Stimulated activated CD8-positive, alpha-beta memory T cell treated with anti-CD3 and anti-CD28 coated beads, Interleukin-7, amount 100 ng/mL, for 48 hours (primary cell): ENCODE data around the gene ZNF467.
A peak's percentile ranks its signal among the peaks of the same experiment; 100 is the strongest.

Experiments used
- DNase-seq, 2 donors: peaks; one replicate each; pipeline ENCODE4 v3.0.0-alpha.2; 2020; ENCODE audit warnings: low read depth in 1 of 2; ENCODE audit errors: extremely low read depth in 1 of 2

The ZNF467 gene

DNA sequence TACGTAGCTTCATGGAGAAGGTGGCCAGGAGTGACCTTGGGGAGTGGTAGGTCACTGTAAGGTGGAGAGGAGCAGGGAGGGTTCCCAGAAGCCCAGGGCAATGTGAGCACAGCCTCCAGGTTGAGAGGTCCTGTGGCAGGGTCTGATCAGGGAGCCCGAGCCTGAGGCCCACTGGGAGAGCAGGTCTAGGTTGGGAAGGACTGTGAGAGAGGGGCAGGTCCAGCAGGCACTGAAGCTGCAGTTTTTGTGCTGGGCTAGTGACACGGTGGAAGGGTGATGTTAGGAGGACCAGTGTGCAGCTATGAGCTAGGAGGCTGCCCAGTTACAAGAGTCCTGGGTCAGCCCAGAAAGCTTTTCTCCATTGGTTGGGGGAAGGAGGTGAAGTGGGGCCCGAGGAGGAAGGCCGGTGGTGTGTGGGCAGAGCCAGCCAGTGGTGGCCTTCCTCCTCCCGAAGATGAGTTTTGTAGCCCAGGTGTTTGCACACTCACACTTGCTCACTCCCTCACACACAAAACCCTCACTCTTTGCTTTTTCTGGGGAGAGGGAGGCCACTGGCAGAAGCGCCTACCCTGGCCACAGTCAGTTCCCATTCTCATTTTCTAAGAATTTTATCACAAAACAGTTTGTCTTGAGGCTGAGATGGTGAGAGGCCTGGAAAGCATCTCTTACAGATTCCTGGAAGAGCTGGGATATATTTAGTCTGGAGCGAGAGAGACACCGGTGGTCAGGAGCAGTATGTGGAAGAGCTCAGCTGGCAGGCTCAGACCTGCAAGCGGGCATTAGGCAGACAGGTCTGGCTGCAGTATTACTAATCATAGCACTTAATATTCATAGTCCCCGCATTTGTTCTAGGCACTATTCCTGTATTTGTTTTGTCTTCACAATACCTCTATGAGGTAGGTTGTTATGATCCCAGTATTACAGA lies 57.1 kb downstream of the ZNF467 start:
- DNase-seq = no peak

GRCh38 chr7:149715476-149715875 lies 57.9 kb downstream of the ZNF467 start:
- no peak for DNase-seq

DNA sequence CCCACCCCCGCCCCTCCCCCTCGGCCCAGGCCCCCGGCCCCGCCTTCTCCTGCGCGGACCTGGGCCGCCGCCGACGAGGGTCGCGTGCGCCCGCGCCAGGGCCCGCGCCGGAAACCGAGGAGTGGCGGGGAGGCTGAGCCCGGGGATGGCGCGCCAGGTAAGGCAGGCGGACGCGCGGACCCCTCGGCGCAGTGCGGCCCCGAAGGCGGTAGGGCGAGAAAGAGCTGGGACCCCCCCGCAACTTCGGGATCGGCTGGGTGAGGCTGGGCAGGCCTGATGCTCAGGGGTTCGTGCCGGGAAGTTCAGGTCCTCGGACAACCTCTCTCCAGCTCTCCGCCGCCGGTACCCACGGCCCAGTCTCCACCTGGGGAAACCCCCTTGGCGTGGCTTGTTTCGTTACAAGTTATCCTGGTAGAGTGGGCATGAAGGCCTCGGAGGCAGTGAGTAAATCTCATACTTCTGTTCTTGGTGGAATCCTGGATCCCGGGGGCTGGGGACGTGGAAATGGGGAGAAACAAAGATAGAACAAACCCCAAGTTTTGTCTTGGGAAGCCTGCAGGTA lies 58.4 kb downstream of the ZNF467 start:
- DNase-seq = peak in 1 of 2 donors; percentile 20
